KMS-11 (cell line): ENCODE data around the gene RAB43.

Experiments used
- H2AFZ ChIP-seq: fragments of 200-600 bp; sonication (generic); 2 replicates; pipeline ENCODE4 v1.6.1; 2016; ENCODE audit warnings: antibody characterized with exemption, mixed run types, low read depth
- H3K27ac ChIP-seq: fragments of 200-600 bp; sonication (generic); 2 replicates; pipeline ENCODE4 v1.6.1; 2016; ENCODE audit warnings: mild to moderate bottlenecking, mixed run types
- H3K27me3 ChIP-seq: fragments of 200-600 bp; sonication (generic); 2 replicates; pipeline ENCODE4 v1.6.1; 2017; ENCODE audit warnings: mild to moderate bottlenecking, low read depth, mixed run types, moderate library complexity; ENCODE audit not compliant: insufficient read depth
- H3K36me3 ChIP-seq: fragments of 200-600 bp; sonication (generic); 2 replicates; pipeline ENCODE4 v1.6.1; 2017; ENCODE audit warnings: mild to moderate bottlenecking, mixed run types; ENCODE audit not compliant: insufficient read depth
- H3K4me1 ChIP-seq: fragments of 200-600 bp; sonication (generic); 2 replicates; pipeline ENCODE4 v1.6.1; 2016; ENCODE audit warnings: mild to moderate bottlenecking, low read depth, mixed run types; ENCODE audit not compliant: poor library complexity, severe bottlenecking
- H3K4me2 ChIP-seq: fragments of 200-600 bp; sonication (generic); 2 replicates; pipeline ENCODE4 v1.7.0; 2016; ENCODE audit warnings: mild to moderate bottlenecking, mixed run types
- H3K4me3 ChIP-seq: fragments of 200-600 bp; sonication (generic); IDR thresholded peaks from 2 replicates; pipeline ENCODE4 v1.6.1; 2017; ENCODE audit warnings: low read depth, low read length, mixed read lengths; ENCODE audit not compliant: insufficient read depth
- H3K79me2 ChIP-seq: fragments of 200-600 bp; sonication (generic); 2 replicates; pipeline ENCODE4 v1.6.1; 2016; ENCODE audit warnings: low read depth, mixed run types; ENCODE audit not compliant: insufficient read depth
- H3K9ac ChIP-seq: fragments of 200-600 bp; sonication (generic); 2 replicates; pipeline ENCODE4 v1.6.1; 2016; ENCODE audit warnings: mild to moderate bottlenecking, mixed run types
- H4K20me1 ChIP-seq: fragments of 200-600 bp; sonication (generic); 2 replicates; pipeline ENCODE4 v1.6.1; 2016; ENCODE audit warnings: mild to moderate bottlenecking, mixed run types; ENCODE audit not compliant: insufficient read depth
- TF ChIP-seq, protein P1 (sequence below): fragments of 200-600 bp; sonication (generic); conservative IDR thresholded peaks from 2 replicates; pipeline ENCODE4 v1.6.1; 2017; ENCODE audit warnings: low read depth, mild to moderate bottlenecking, antibody characterized with exemption, low read length, moderate library complexity, mixed read lengths

The RAB43 gene

DNA sequence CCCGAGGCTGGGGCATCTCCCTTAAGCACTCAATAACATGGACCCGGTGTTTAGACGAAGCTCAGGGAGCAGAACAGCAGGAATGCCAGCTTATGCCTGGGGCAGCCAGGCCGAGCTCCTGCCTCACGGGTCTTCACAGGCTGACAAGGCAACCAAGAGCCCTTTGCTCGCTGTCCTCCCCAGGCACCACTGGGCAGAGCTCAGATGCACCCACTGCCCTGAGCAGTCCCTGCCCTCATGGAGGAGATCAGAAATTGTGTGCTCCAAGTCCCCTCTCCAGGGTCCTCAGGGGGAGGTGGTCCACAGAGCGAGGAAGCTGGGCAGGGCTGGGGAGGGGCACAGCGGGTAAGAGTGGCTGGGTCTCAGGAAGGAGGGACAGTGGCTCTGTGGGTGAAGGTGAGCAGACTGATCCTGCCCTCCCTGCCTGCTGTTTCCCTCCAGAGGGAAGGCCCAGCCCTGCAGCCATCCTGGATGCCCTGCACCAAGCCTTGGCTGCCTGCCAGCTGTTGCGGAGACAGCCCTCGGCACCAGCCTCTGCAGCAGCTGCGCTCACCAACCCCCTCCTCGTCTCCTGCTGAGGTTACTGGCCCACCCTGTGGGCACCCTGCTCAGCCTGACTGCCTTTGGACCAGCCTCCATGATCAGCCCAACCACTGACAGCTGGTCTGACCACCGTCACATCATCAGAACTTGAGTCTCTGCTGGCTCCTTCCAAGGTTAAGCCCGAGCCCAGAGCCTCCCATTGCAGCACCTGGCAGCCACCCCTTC is 82.1 kb downstream of the RAB43 start:
- H4K20me1 ChIP-seq = no peaks in the 10 kb centered on the region
- H3K27me3 ChIP-seq = no peaks in the 10 kb centered on the region; the same call in 1 of the 2 replicates
- H2AFZ ChIP-seq = no peak overlapping the region
- TF ChIP-seq, protein P1, sequence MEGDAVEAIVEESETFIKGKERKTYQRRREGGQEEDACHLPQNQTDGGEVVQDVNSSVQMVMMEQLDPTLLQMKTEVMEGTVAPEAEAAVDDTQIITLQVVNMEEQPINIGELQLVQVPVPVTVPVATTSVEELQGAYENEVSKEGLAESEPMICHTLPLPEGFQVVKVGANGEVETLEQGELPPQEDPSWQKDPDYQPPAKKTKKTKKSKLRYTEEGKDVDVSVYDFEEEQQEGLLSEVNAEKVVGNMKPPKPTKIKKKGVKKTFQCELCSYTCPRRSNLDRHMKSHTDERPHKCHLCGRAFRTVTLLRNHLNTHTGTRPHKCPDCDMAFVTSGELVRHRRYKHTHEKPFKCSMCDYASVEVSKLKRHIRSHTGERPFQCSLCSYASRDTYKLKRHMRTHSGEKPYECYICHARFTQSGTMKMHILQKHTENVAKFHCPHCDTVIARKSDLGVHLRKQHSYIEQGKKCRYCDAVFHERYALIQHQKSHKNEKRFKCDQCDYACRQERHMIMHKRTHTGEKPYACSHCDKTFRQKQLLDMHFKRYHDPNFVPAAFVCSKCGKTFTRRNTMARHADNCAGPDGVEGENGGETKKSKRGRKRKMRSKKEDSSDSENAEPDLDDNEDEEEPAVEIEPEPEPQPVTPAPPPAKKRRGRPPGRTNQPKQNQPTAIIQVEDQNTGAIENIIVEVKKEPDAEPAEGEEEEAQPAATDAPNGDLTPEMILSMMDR = no peak
- no peak overlapping the region for H3K27ac ChIP-seq
- no peaks in the 10 kb centered on the region for H3K4me1 ChIP-seq
- H3K9ac ChIP-seq = no peak overlapping the region
- no peaks in the 10 kb centered on the region for H3K79me2 ChIP-seq
- no peak overlapping the region for H3K4me2 ChIP-seq
- H3K4me3 ChIP-seq = no peak overlapping the region
- no peaks in the 10 kb centered on the region for H3K36me3 ChIP-seq

DNA sequence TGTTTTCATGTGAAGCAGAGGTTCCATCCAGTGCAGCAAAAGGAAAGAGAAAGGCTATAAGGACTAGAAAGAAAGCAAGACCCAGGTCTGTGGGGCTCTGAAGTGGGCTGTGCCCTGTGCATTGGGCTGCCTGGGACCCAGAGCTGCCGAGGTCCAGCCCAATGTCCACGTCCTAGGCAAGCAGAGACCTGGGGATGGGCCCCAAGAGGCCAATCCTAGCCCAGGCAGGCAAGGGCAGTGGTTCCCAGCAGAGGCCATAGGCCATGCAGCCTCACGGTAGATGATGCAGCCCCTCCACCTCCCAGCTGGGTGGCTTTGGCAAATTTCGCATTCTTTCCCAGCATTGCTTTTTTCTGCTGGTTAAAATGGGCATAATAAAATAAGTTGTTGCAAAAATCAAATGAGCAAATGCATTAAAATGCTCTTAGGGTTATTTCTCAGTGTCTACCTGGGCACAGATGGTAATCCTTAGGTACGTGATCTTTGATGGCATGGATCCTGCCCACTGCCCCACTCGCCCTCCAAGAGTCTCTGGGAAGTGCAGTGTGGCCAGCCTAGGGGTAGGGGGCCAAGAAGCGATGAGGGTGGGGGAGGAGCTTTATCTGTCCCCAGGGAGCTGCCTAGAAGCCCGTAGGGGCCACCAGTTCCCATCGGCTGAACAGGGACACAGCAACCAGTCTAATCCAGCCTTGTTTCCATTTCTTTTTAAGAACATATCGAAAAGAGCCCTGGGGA is 83.3 kb downstream of the RAB43 start:
- H2AFZ ChIP-seq = no peak overlapping the region
- H3K4me2 ChIP-seq = no peak overlapping the region
- no peaks in the 10 kb centered on the region for H3K36me3 ChIP-seq
- no peak overlapping the region for H3K4me3 ChIP-seq
- H3K9ac ChIP-seq = no peak overlapping the region
- no peaks in the 10 kb centered on the region for H3K79me2 ChIP-seq
- no peaks in the 10 kb centered on the region for H4K20me1 ChIP-seq
- no peak overlapping the region for H3K27ac ChIP-seq
- H3K4me1 ChIP-seq = no peaks in the 10 kb centered on the region
- TF ChIP-seq, protein P1 = no peak
- no peaks in the 10 kb centered on the region; the same call in 1 of the 2 replicates for H3K27me3 ChIP-seq
